GM11168 (cell line): ENCODE measurements around the gene NEURL4.
"Not testable (repeated sequence)": the region's sequence is repeated elsewhere in the genome, so short reads cannot be mapped to it uniquely, and the experiment has no call there.

Experiments used
- in situ Hi-C: fragments of 300-500 bp; cut with MboI; formaldehyde crosslinking; loops from one replicate; pipeline ENCODE4 v1.12.0; 2022; ENCODE audit warnings: low sequenced_read_pairs; ENCODE audit not compliant: unreplicated experiment

Gene NEURL4

DNA sequence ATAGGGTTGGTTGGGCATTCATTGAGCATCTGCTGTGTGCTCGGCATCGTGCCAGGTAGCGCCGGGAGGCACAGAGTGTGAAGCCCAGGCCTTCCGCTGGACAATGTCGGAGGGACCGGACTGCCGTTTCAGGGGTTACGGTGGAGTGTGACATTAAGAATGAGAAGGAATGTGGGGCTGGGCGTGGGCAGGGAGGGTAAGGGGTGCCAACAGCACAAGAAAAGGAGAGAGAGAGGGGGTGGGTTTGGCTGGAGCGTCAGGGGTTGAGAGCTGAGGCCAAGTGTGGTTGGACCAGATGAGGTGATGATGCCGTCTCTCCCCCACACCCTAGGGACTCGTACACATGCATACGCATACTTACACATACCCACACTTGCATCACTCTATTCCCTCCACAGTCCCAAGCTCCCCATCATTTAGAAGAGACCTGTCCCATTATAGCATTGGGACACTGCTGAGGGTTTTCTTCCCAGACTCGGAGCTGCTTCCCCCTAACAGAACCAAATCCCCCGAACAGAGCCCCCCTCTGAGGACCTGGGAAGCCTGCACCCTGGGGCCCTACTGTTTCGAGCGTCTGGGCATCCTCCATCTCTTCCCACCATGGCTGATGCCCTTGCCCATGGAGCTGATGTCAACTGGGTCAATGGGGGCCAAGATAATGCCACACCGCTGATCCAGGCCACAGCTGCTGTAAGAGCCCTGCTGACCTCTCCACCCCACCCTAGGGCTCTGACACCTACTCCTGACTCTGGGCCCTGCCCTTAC, 19.5 kb upstream of the NEURL4 start:
- in situ Hi-C loops: no loop called here

DNA sequence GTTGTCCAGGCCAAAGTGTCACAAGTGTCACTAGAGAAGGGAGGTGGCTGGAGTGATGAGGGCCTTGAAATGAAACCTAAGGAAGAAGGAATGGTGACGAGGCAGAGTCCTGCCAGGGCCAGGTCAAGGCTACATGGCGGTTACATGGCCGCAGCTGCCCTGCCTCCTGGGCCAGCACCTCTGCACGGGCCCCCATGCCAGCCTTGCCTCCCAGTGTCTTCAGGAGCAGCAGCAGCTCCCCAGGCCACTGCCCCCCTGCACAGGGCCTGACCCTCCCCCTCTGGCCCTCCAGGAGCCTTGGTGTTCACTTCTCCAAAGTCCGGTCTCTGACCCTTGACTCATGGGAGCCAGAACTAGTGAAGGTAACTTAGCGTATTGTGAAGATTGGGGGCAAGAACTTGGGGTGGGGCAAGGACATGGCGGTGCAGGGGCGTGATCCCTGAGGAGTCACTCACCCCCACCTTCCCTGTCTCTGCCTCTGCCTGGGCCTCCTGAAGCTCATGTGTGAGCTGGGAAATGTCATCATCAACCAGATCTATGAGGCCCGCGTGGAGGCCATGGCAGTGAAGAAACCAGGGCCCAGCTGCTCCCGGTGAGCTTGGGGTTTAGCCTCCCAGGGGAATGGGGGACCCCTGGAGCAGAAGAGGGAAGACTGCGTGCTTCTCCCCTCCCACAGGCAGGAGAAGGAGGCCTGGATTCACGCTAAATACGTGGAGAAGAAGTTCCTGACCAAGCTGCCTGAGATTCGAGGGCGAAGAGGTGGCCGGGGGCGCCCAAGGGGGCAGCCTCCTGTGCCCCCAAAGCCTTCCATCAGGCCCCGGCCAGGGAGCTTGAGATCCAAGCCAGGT, 18.7 kb upstream of the NEURL4 start:
- in situ Hi-C loops: no loop called here

DNA sequence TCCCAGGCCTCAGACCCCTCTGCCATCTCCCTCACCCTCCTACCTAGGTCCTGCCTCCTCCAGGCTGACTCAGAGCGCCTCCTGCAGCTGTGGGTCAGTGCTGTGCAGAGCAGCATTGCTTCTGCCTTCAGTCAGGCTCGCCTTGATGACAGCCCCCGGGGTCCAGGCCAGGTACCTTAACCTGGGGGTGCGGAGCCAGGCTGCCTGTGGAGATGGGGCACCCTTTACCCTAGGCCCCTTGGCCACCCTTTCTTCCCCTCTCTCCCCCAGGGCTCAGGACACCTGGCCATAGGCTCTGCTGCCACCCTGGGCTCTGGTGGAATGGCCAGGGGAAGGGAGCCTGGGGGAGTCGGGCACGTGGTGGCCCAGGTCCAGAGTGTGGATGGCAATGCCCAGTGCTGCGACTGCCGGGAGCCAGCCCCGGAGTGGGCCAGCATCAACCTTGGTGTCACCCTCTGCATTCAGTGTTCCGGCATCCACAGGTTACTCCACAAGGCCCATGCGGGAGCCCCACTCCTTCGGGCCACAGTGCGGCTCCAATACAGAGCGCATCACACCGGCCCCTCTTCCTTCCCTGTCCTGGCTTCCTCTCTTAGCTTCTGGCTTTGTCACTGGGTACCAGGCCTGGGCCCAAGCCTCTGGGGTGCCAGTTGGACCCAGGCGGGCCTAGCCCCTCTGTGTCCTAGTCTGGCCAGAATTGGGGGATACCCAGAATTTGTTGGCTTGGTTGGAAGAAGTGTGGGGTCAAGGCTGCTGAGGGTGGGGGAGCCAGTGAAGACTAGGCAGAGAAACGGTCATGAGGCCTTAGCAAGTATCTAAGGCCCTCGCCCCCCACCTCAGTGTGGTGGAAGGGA, 17.9 kb upstream of the NEURL4 start:
- in situ Hi-C loops: no loop called here

DNA sequence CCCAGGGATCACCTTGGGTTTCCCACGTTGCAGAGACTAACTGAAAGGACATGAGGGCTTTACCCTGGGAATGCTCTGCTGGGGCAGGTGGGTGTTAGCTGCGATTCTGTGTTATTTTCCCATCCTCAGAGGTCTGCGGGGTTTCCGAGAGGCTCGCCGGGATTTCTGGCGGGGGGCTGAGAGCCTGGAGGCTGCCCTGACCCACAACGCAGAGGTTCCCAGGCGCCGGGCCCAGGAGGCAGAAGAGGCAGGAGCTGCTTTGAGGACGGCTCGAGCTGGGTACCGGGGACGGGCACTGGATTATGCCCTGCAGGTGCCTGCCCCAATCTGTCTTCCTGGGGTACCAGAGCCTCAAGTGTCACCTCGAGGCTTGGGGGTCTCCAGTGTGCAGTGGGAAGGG, 14.1 kb upstream of the NEURL4 start:
- in situ Hi-C loops: no loop called here

DNA sequence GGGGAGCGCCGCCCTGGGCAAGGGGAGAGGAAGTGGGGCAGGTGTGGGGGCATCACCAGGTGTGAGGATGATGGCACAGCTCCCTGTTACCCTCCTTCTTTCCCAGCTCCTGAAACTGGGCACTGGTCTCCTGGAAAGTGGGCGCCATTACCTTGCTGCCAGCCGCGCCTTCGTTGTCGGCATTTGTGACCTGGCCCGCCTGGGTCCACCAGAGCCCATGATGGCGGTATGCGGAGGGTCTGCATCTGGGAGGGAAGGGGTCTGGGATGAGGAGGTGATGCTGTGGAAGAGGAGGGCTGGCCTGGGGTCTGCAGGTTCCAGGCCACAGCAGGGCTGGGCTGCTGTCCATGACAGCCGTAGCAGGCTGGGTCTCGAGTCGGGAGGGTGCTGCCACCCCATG, 12.7 kb upstream of the NEURL4 start:
- in situ Hi-C loops: no loop called here

DNA sequence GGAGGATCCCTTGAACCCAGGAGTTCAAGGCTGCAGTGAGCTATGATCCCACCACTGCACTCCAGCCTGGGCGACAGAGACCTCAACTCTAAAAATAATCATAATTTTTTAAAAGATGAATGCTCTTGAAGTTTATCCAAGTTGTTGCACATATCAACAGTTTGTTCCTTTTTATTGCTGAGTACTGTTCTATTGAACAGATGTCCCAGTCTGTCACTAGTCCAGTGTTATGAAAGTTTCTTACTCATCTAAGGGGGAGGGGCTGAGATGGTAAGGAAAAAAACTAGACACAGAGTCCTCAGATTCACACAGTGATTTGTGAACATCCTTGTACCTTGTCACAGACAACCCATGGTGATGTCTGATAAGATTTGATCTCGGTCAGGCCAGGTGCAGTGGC, 11.0 kb upstream of the NEURL4 start:
- in situ Hi-C loops: no loop called here

DNA sequence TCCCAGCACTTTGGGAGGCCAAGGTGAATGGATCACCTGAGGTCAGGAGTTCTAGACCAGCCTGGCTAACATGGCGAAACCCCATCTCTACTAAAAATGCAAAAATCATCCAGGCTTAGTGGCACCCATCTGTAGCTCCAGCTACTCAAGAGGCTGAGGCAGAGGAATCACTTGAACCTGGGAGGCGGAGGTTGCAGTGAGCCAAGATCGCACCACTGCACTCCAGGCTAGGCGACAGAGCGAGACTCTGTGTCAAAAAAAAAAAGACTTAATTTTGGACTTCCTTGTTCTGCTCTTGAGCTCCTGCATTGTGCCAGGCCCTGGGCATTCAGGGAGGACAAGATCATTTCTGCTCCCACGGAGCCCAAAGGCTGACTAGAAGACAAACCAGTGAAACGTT, 8.5 kb upstream of the NEURL4 start:
- in situ Hi-C loops: not testable (repeated sequence)

DNA sequence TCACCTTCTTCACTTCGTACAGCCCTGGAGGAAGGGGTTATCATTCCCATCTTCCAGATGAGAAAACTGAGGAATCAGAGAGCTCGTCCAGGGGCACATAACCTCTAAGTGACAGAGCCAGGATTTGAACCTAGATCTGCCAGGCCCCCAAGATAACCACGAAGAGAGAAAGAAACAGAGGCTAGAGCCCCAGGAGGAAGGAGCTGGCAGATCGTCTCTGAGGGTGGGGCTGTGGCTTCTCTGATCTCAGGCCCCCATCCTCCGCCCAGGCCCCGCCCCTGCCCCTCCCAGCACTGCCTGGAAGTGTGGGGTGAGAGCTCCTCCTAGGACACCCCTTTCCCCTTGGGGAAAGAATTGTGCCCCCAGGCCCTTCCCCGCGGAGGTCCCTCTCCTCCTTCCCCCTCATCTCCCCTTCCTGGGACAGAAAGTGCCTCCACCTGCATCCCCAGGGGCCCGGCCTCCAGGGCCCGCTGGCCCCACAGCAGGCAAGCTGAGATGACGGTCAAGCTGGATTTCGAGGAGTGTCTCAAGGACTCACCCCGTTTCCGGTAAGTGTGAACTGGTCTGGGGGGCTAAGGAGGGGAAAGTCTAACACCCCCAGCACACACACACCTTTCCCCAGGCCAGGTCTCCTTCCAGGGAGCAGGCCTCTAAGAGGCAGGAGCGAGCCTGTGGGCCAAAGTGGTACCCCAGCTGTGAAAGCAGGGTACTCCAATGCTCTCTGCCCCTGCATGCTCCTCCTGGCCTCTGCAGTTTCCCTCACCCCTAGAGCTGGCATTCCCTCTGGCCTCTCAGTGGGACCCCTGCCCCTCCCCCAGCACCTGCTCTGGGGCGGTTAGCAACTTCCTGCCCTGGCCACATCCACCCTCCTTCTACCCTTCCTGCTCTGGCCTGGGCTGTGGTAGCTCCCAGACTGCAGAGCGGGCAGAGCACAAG, 7.4 kb upstream of the NEURL4 start, which contains the start of gene ACAP1:
Gene ACAP1 (plus strand): TSS at position 290 of the 936 bp plus-strand sequence. CDS start 206 bp downstream, at position 496.
- in situ Hi-C loops: no loop called here

DNA sequence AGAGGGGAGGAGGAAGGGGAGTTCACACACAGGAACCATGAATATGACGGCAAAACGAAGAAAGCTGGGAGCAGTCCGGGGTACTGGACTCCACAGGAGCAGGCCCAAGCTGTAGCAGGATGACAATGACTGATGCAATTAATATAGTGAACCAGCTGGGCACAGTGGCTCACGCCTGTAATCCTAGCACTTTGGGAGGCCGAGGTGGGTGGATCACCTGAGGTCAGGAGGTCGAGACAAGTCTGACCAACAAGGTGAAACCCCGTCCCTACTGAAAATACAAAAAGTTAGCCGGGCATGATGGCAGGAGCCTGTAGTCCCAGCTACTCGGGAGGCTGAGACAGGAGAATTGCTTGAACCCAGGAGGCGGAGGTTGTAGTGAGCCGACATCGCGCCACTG, 6.6 kb upstream of the NEURL4 start:
- in situ Hi-C loops: not testable (repeated sequence)

DNA sequence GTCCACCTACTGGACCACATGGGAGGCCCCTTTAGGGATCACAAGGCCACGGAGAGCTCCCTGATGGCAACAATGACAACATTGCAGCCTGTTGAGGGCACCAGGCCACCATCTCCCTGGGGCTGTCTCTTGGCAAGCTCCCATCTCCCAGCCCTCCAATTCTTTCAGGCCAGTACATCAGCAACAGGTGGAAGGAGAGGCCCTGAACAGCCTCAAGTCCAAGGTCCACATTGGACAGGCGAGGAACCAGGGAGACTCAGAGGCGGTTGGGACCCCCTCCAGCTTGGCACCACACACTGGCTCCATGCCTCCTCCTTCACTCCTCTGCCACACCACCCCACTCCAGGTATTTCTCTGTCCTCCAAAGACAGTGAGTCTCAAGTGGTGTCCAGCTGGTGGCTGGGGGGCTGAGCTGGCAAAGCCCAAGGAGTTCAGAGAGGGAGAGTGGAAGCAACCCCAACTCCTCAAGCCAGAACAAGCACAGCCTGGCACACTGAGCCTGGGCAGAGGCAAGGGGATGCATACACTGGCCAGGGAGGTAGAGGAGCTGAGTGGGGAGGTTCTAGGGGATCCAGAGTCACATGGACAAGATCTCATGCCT, 5.9 kb upstream of the NEURL4 start:
- in situ Hi-C loops: no loop called here

DNA sequence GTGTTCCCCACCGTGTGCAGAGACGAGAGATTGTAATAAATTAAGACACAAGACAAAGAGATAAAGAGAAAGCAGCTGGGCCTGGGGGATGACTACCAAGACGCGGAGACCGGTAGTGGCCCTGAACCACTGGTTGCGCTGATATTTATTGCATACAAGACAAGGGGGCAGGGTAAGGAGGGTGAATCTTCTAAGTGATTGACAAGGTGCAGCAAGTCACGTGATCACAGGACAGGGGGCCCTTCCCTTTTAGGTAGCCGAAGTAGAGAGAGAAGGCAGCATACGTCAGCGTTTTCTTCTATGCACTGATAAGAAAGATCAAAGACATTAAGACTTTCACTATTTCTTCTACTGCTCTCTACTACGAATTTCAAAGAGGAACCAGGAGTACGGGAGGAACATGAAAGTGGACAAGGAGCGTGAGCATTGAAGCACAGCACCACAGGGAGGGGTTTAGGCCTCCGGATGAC, 3.5 kb upstream of the NEURL4 start:
- in situ Hi-C loops: not testable (repeated sequence)

DNA sequence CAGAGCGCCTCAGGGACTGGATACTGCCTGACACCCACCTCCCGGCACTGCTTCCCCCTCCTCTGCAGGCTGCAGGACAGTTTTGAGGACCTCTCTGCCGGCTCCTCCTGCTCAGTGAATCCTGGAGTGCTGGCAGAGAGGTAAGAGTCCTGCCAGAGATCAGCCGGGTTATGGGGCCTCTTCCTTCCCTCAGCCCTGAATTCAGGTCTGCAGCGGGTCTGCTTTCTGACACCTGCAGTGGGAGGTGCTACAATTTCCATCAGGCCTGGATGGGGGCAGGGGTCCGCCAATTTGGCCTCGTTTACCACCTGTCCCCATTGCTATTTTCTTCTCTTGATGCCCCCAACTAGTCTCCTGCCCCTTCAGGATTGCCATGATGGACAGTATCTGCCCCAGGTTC, 3.0 kb upstream of the NEURL4 start:
- in situ Hi-C loops: no loop called here

DNA sequence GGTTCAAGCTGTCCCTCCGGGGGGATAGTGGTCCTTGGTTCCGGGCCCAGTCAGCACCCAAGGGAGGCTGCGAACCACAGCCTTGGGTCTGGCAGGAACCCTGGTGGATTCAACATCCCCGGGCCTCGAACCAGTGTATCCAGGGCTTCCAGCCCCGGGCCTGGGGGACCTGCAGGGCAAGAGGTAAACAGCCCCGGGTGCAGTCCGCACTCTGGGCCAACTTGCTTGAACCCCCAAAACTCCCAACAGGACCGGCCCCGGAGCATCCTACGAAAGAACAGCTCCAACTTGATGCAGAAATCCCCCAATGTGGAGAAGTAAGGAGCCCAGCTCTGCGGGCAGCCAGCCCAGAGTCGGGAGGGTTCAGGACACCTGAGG, 1.5 kb upstream of the NEURL4 start:
- in situ Hi-C loops: no loop called here

DNA sequence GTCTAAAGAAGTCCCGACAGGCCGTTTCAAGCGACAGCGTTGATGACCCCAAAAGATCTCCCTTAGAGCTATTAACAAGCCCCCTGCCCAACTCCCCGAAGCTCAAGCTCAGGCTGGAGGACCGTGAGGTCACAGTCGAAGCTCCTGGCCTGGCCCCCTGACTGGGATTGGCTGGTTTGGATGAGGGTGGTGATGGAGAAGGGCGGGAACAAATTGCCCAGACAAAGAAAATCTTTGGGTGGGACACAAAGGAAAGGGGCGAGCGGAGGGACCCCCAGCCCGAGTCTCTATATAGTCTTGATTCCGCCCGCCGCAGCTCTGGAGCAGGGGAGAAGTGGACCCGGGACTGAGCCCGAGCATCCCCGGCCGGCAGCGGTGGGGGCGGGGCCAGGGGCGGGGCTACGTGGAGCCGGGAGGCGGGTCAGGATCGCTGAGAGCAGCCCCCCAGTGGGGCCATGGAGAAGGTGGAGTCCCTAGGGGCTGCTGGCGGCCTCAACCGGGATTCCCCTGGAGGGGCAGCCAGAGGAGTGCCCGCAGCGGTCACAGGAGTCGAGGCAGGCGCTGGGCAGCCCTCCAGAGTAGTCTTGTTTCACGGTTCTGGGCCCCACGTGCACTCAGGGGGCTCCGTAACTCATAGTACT, 982 bp upstream of the NEURL4 start:
- in situ Hi-C loops: no loop called here

DNA sequence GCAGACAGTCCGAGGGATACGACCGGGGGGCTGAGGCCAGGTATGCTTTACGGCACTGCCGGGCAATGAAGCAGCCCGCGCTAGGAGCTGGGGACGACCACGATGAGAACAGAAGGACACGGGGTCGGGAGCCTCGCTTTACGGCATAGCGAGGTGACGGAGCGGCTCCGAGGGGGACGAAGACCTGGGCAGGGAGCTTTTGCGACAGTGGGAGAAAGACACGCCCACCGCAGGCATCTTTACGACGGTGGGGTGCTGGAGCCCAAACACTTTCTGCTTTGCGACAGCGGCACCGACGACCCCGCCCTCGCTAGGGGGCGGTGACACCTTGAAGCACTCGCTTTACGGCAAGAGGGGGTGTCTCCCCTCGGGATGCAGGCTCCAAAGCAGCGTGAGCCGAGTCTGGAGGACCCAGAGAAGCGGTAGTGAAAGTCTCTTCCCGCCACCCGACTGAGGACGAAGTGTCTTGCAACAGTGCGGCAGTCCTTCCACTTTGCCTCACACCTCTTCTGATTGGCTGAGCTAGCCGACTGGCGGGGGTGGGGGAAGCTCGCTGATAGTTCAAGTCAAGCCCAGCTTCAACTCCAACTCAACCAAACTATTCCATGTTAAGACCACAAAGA, 350 bp upstream of the NEURL4 start:
- in situ Hi-C loops: no loop called here

DNA sequence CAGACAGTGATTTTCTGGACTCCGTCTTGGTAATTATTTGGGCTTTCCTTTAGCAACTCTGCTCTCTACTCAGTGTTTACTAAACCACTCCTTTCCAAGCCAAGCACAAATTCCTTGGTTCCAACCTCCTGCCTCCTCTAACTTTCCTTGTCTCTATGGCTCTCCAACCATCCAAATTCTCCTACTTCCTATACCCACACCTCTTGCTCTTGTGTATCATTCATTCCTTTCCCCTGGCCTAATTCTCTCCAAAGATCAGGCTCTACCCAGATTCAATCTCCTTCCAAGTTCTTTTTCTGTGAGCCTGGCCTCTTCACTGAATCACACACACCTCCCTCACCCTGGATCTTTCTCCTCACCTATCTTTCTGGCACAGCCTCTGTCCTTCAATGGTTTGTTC, 1.1 kb downstream of the NEURL4 start:
- in situ Hi-C loops: no loop called here

DNA sequence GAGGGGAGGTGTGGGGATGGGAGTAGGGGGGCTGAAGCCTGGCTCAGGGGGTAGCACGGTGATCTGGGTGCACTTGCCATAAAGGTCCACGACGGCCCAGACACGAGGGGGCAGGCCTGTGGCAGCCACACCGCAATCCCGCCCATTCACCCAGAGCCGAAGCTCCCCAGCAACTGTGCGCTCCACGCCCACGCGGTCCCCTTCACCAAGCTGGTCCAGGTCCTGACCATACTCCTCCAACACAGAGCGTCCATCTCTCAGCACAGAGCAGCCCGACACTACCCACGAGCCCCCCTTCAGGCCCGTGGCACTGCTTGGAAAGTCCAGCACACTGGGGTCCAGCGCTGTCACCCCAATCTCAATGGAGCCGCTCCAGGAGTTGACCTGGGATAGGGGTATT, 1.6 kb downstream of the NEURL4 start:
- in situ Hi-C loops: no loop called here

DNA sequence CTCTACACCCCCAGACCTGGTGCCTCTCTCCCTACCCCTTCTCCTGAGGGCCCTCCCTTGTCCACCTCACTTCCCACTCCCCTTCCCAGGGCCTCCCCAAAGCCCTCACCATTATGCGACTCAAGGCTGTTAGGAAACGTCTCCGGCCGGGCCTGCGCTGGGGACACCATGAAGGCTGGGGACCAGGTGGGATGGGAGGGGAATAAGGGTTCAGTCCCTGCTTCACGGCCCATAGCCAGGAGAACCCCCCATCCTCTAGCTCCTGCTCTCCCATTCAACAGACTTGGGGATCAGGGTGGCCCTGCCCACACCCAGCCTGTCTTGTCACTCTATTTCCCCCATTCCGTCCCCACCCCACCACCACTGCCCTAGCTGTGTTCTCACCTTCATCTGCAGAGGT, 2.1 kb downstream of the NEURL4 start:
- in situ Hi-C loops: no loop called here
